DOHH2 (cell line): ENCODE results near the gene GTSE1.

Experiments used
- H3F3A ChIP-seq: fragments of 200-600 bp; sonication (generic), shearing (Covaris generic); 2 replicates; pipeline ENCODE4 v1.6.0; 2016; ENCODE audit warnings: antibody characterized with exemption, mild to moderate bottlenecking; ENCODE audit not compliant: control insufficient read depth, insufficient read depth
- H3K27ac ChIP-seq: fragments of 200-600 bp; sonication (generic); 2 replicates; pipeline ENCODE4 v1.5.1; 2014; ENCODE audit warnings: low read depth, mild to moderate bottlenecking, low read length, moderate library complexity
- H3K27me3 ChIP-seq: fragments of 200-600 bp; sonication (generic); 2 replicates; pipeline ENCODE4 v1.6.1; 2014; ENCODE audit warnings: mild to moderate bottlenecking, low read length, mixed read lengths; ENCODE audit not compliant: control insufficient read depth
- H3K36me3 ChIP-seq: fragments of 200-600 bp; sonication (generic); 2 replicates; pipeline ENCODE4 v1.6.1; 2014; ENCODE audit warnings: mild to moderate bottlenecking, low read length, moderate library complexity, mixed read lengths; ENCODE audit not compliant: control insufficient read depth
- H3K4me1 ChIP-seq: fragments of 200-600 bp; sonication (generic); 2 replicates; pipeline ENCODE4 v1.6.1; 2014; ENCODE audit warnings: mild to moderate bottlenecking, low read length, mixed read lengths; ENCODE audit not compliant: control insufficient read depth
- H3K4me2 ChIP-seq: fragments of 200-600 bp; sonication (generic); 2 replicates; pipeline ENCODE4 v1.6.0; 2014; ENCODE audit warnings: mild to moderate bottlenecking, low read length, moderate library complexity
- H3K4me3 ChIP-seq: fragments of 200-600 bp; sonication (generic); 2 replicates; pipeline ENCODE4 v1.5.1; 2014; ENCODE audit warnings: mild to moderate bottlenecking, low read length, mixed read lengths
- H3K79me2 ChIP-seq: fragments of 200-600 bp; sonication (generic); 2 replicates; pipeline ENCODE4 v1.6.1; 2014; ENCODE audit warnings: mild to moderate bottlenecking, low read length, mixed read lengths; ENCODE audit not compliant: control insufficient read depth
- H3K9me2 ChIP-seq: fragments of 200-600 bp; sonication (generic); replicated peaks from 2 replicates; pipeline ENCODE4 v1.6.1; 2014; ENCODE audit warnings: mild to moderate bottlenecking, low read length, mixed read lengths; ENCODE audit not compliant: control insufficient read depth
- H3K9me3 ChIP-seq: fragments of 200-600 bp; sonication (generic); 2 replicates; pipeline ENCODE4 v1.6.1; 2014; ENCODE audit warnings: antibody characterized with exemption, low read length, mixed read lengths; ENCODE audit not compliant: control insufficient read depth, insufficient read depth
- H4K20me1 ChIP-seq: fragments of 200-600 bp; sonication (generic); 2 replicates; pipeline ENCODE4 v1.6.0; 2014; ENCODE audit warnings: low read depth, mild to moderate bottlenecking, antibody characterized with exemption, low read length, moderate library complexity; ENCODE audit not compliant: control insufficient read depth, insufficient read depth
- EZH2phosphoT487 ChIP-seq: fragments of 200-600 bp; sonication (generic); IDR thresholded peaks from 2 replicates; pipeline ENCODE4 v1.6.1; 2017; ENCODE audit warnings: borderline replicate concordance, mild to moderate bottlenecking, antibody characterized with exemption, low read length, moderate library complexity, mixed read lengths
- TF ChIP-seq, protein P1 (sequence below): fragments of 200-600 bp; sonication (generic); IDR thresholded peaks from one replicate; pipeline ENCODE4 v1.5.1; 2014; ENCODE audit warnings: antibody characterized with exemption, mild to moderate bottlenecking, low read depth, low read length; ENCODE audit not compliant: poor library complexity, severe bottlenecking

The GTSE1 gene

DNA sequence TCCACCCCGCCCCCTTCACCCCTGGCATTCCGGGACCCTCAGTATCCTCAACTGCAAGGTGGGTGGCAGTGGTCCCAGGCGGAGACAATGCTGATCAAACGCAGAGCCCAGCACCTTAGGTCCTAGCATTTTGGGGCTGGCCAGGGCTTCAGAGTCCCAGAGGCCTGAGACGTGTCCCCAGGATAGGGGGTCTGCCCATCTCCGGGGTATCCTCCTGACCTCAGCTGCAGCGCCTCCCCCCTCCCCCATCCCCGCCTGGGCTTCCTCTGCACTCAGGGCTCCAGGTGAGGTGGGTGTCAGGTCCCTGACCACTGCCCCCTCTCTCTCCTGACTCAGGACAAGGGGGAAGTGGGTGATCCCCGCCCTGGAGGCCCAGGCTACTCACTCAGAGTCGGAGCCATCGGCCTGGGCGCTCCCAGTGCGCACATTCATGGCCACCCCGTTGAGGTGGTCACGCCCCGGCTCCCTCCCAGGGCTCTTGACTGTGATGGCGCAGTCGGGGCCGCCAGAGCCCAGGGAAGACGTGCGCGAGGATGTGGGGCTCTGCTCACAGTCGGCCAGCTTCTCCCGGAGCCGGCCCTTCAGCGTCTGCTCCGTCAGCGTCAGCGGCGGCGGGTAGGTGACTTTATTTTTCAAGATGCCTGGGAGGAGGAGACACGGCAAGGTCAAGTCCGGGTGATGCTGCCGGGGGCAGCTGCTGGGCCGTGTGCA is 67.1 kb downstream of the GTSE1 start:
- no peaks in the 10 kb centered on the region for H4K20me1 ChIP-seq
- no peaks in the 10 kb centered on the region for H3K4me1 ChIP-seq

DNA sequence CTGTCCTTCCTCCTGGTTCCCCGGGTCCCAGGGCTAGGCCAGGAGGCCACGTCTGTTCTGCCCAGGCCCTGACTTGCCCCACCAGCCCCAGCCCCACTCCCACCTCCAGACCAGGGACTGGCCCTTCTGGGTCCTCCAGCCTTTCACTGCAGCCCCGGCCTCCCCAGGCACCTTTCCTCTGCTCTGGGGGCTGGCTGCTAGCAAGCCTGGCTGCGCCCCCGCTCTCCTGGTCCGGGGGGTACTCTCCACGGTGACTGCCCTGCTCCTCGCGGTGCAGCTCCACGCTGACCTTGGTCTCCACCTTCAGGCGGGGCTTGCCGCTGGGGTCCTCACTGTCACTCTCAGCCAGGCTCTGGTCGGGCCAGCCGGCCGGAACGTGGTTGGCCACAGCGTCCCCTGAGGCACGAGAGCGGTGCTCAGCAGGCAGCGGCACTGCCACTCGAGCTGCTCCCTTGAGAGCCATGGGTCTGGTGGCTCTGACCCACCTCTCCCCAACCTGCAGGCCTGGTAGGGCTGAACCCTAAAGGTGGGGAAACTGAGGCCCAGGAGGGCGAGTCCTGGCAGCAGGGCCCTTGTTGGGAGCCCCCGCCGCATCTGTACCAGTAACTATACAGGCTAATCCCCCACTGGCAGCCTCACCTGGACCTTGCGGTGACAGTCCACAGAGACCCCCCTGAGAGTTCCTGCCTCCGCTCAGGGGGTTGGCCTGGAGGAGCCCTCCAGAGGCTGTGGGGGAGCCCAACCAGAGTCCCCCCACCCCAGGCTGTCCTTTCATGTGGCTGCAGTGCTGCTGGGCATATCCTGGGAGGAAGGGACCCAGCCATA is 67.9 kb downstream of the GTSE1 start:
- H4K20me1 ChIP-seq: no peaks in the 10 kb centered on the region

More for the DNA sequence above, 67.1 kb downstream of the GTSE1 start:
- Histone ChIP-seq H3K27ac (no peak overlapping the region), H3K36me3 (no peaks in the 10 kb centered on the region), H3K79me2 (no peaks in the 10 kb centered on the region), H3K4me3 (no peak overlapping the region), H3K9me3 (no peaks in the 10 kb centered on the region), H3F3A (peaks cover 12% of the 10 kb centered on the region; the same call in 1 of the 2 replicates), H3K9me2 (no peaks in the 10 kb centered on the region), H3K27me3 (no peaks in the 10 kb centered on the region), H3K4me2 (no peak overlapping the region)
- TF ChIP-seq, protein P1, sequence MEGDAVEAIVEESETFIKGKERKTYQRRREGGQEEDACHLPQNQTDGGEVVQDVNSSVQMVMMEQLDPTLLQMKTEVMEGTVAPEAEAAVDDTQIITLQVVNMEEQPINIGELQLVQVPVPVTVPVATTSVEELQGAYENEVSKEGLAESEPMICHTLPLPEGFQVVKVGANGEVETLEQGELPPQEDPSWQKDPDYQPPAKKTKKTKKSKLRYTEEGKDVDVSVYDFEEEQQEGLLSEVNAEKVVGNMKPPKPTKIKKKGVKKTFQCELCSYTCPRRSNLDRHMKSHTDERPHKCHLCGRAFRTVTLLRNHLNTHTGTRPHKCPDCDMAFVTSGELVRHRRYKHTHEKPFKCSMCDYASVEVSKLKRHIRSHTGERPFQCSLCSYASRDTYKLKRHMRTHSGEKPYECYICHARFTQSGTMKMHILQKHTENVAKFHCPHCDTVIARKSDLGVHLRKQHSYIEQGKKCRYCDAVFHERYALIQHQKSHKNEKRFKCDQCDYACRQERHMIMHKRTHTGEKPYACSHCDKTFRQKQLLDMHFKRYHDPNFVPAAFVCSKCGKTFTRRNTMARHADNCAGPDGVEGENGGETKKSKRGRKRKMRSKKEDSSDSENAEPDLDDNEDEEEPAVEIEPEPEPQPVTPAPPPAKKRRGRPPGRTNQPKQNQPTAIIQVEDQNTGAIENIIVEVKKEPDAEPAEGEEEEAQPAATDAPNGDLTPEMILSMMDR: no peak
- TF ChIP-seq EZH2phosphoT487: no peak

DNA sequence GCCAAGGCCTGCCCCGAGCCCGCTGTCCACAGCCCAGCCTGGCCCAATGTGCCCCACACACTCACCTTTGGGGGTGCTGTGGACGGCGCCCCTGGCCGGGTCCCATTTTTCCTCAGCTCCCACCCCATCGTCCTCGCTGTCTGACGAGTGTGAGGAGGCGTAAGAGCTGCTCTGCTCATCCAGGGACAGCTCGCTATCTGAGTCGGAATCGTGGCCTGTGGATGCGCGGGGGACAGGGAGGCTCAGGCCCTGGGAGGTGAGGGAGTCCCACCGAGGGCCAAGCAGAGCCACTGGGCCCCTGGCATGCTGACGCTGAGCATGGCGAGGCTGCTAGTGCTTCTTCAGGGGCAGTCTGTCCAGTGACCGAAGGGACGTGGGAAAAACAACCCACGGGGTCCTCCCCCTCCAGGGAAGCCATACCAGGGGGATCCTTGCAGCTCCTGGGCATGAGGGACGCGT is 68.5 kb downstream of the GTSE1 start:
- no peaks in the 10 kb centered on the region for H3K4me1 ChIP-seq
- H3K27ac ChIP-seq: no peak overlapping the region
- H3K36me3 ChIP-seq: no peaks in the 10 kb centered on the region
- no peaks in the 10 kb centered on the region for H3K9me3 ChIP-seq
- no peaks in the 10 kb centered on the region for H3K9me2 ChIP-seq
- H3K79me2 ChIP-seq: no peaks in the 10 kb centered on the region
- no peaks in the 10 kb centered on the region for H4K20me1 ChIP-seq
- H3K4me3 ChIP-seq: no peak overlapping the region
- TF ChIP-seq EZH2phosphoT487: no peak
- TF ChIP-seq, protein P1: no peak
- H3F3A ChIP-seq: peaks cover 12% of the 10 kb centered on the region; the same call in 1 of the 2 replicates
- H3K4me2 ChIP-seq: no peak overlapping the region
- H3K27me3 ChIP-seq: no peaks in the 10 kb centered on the region

More for the DNA sequence above, 67.9 kb downstream of the GTSE1 start:
- Histone ChIP-seq H3K4me1 (no peaks in the 10 kb centered on the region), H3K4me2 (no peak overlapping the region), H3K9me3 (no peaks in the 10 kb centered on the region), H3F3A (peaks cover 12% of the 10 kb centered on the region; the same call in 1 of the 2 replicates), H3K27ac (no peak overlapping the region), H3K79me2 (no peaks in the 10 kb centered on the region), H3K9me2 (no peaks in the 10 kb centered on the region), H3K27me3 (no peaks in the 10 kb centered on the region), H3K4me3 (no peak overlapping the region), H3K36me3 (no peaks in the 10 kb centered on the region)
- TF ChIP-seq EZH2phosphoT487: no peak
- TF ChIP-seq, protein P1: no peak
